GM19099 (cell line): ENCODE results near the gene PGAP6.

Experiments used
- POLR2A ChIP-seq: IDR thresholded peaks from 3 replicates; pipeline ENCODE4 v1.6.1; 2011; ENCODE audit warnings: low read depth; ENCODE audit not compliant: insufficient read length; ENCODE audit errors: extremely low read depth

The PGAP6 gene

GRCh38 chr16:330741-331140 lies 51.0 kb downstream of the PGAP6 start:
- no peak for TF ChIP-seq POLR2A

GRCh38 chr16:325375-326145 lies 56.2 kb downstream of the PGAP6 start:
- TF ChIP-seq POLR2A: no peak

GRCh38 chr16:324451-325334 lies 57.1 kb downstream of the PGAP6 start:
- TF ChIP-seq POLR2A: peak; percentile 56

- no peak for TF ChIP-seq POLR2A
Measured at GRCh38 chr16:324201-324450, 57.7 kb downstream of the PGAP6 start.

GRCh38 chr16:322476-323143 lies 59.2 kb downstream of the PGAP6 start:
- no peak for TF ChIP-seq POLR2A

GRCh38 chr16:321532-321931 lies 60.2 kb downstream of the PGAP6 start:
- no peak for TF ChIP-seq POLR2A
